BLaER1 (cell line): ENCODE data around the gene L2HGDH.

Experiments used
- H3K27ac ChIP-seq: shearing (Covaris generic); formaldehyde crosslinking; 2 replicates; pipeline ENCODE4 v1.8.1; 2022
- H3K27me3 ChIP-seq: shearing (Covaris generic); formaldehyde crosslinking; 2 replicates; pipeline ENCODE4 v1.8.1; 2022
- H3K36me3 ChIP-seq: shearing (Covaris generic); formaldehyde crosslinking; 2 replicates; pipeline ENCODE4 v1.8.1; 2022
- H3K4me1 ChIP-seq: shearing (Covaris generic); formaldehyde crosslinking; 2 replicates; pipeline ENCODE4 v1.8.1; 2022
- H3K4me2 ChIP-seq: shearing (Covaris generic); formaldehyde crosslinking; 2 replicates; pipeline ENCODE4 v1.8.1; 2022
- H3K4me3 ChIP-seq: shearing (Covaris generic); formaldehyde crosslinking; 2 replicates; pipeline ENCODE4 v1.8.1; 2022
- H3K9ac ChIP-seq: shearing (Covaris generic); formaldehyde crosslinking; 2 replicates; pipeline ENCODE4 v1.8.1; 2022
- H3K9me3 ChIP-seq: shearing (Covaris generic); formaldehyde crosslinking; 2 replicates; pipeline ENCODE4 v1.8.1; 2022
- H4K20me1 ChIP-seq: shearing (Covaris generic); formaldehyde crosslinking; 2 replicates; pipeline ENCODE4 v1.8.1; 2022
- Cebpa-rat ChIP-seq: shearing (Covaris generic); IDR thresholded peaks from 2 replicates; pipeline ENCODE4 v1.8.1; 2022

L2HGDH gene

DNA sequence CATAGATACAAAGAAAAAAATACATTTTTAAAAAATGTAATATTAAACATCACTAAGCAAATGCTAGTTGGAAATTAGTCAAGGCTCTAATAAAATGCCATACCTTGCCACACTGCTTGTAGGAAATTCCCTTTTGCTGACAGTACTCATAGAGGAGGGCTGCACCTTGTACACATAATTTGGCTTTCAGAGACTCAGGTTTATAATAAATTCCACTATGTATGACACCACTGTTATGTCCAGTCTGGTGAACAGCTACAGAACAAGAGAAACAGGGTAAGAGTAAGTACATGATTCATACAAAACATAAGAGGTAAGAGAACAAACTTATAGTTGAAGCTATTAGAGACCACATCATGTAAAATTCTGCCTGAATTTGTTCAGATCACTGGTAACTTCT is 10.1 kb downstream of the L2HGDH start:
- Histone ChIP-seq H3K4me1 (no peaks in the 10 kb centered on the region), H4K20me1 (no peaks in the 10 kb centered on the region), H3K4me3 (no peak overlapping the region), H3K27me3 (no peaks in the 10 kb centered on the region), H3K36me3 (peaks cover 46% of the 10 kb centered on the region), H3K9me3 (no peaks in the 10 kb centered on the region), H3K4me2 (no peak overlapping the region), H3K27ac (no peak overlapping the region), H3K9ac (no peak overlapping the region)
- TF ChIP-seq Cebpa-rat: no peak

DNA sequence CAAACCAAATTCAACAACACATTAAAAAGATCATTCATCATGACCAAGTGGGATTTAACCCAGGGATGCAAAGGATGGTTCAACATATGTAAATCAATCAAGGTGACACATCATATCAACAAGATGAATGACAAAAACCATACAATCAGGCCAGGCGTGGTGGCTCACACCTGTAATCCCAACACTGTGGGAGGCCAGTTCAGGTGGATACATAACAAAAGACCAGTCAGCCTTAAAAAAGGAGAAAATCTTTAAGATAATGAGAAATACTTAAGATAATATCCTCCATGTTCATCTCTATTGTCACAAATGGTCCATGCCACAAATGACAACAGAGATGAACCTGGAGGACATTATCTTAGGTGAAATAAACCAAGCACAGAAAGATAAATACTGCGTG is 12.4 kb downstream of the L2HGDH start:
- Histone ChIP-seq H3K27ac (no peak overlapping the region), H3K27me3 (no peaks in the 10 kb centered on the region), H3K36me3 (peaks cover 46% of the 10 kb centered on the region), H4K20me1 (no peaks in the 10 kb centered on the region), H3K4me2 (no peak overlapping the region), H3K9ac (no peak overlapping the region), H3K4me1 (no peaks in the 10 kb centered on the region), H3K4me3 (no peak overlapping the region), H3K9me3 (no peaks in the 10 kb centered on the region)
- no peak for TF ChIP-seq Cebpa-rat

DNA sequence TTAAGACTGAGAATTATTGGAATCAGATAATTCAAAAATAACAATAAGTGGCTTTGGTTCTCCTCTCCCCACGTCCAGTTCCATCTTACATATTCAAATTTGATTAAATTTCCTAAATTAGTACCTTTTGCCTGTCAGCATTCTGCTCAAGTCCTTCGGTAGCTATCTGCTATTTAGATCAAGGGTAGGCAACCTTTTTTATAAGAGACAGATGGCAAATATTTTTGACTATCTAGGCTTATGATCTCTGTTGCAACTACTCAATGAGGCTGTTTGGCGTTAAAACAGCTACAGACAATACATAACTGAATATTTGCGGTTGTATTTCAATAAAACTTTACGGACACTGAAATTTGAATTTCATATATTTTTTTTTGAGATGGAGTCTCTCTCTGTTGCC is 21.7 kb downstream of the L2HGDH start:
- TF ChIP-seq Cebpa-rat: no peak
- H3K4me3 ChIP-seq: no peak overlapping the region
- H3K4me2 ChIP-seq: no peak overlapping the region

DNA sequence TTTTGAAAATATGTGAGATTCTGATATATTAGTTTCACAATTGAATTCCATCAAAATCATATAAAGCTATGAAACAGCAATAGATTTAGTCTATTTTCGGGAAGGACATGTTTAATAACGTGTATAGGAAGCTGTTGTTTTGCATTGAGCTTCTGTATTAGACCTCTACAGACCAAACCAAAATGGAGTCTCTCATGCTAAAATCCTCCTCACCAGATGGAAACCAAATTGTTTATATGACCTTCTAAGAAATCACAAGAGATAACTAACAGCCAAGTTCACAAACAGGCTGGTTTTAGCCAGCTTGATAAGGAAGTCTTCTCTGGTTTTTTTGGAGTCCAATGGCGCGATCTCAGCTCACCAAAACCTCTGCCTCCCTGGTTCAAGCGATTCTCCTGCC is 23.9 kb downstream of the L2HGDH start:
- H3K4me1 ChIP-seq: no peaks in the 10 kb centered on the region
- no peak for TF ChIP-seq Cebpa-rat
- no peaks in the 10 kb centered on the region for H3K27me3 ChIP-seq
- no peak overlapping the region for H3K4me2 ChIP-seq
- no peaks in the 10 kb centered on the region for H4K20me1 ChIP-seq
- no peak overlapping the region for H3K27ac ChIP-seq
- H3K36me3 ChIP-seq: peaks cover 29% of the 10 kb centered on the region
- H3K9me3 ChIP-seq: peaks cover 17% of the 10 kb centered on the region
- no peak overlapping the region for H3K9ac ChIP-seq
- no peak overlapping the region for H3K4me3 ChIP-seq

More for the DNA sequence above, 21.7 kb downstream of the L2HGDH start:
- no peaks in the 10 kb centered on the region for H3K27me3 ChIP-seq
- peaks cover 17% of the 10 kb centered on the region for H3K9me3 ChIP-seq
- H3K36me3 ChIP-seq: peaks cover 35% of the 10 kb centered on the region
- H3K27ac ChIP-seq: no peak overlapping the region
- H3K9ac ChIP-seq: no peak overlapping the region
- no peaks in the 10 kb centered on the region for H3K4me1 ChIP-seq
- H4K20me1 ChIP-seq: no peaks in the 10 kb centered on the region

DNA sequence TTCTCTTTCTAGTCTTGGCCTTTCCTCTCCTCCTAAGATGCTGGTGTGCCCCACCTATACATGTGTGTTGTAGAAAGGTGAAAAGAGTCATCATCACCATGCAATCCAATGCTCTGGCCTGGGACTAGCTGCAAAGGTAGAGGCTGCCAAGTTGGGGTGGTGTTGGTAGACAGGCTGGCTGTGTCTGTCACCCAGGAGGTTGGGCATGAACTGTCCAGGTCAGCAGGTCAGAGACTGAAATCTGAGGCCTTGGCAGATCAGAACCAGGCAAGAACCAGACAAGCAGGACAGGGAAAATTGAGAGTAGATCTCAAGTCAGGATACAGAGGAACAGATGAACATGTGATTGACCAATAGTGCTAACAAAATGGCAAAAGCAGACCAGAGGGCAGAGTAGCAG is 26.2 kb downstream of the L2HGDH start:
- Histone ChIP-seq H3K27ac (no peak overlapping the region), H3K9ac (no peak overlapping the region), H3K4me3 (no peak overlapping the region), H4K20me1 (no peaks in the 10 kb centered on the region), H3K4me2 (no peak overlapping the region), H3K4me1 (no peaks in the 10 kb centered on the region), H3K36me3 (peaks cover 37% of the 10 kb centered on the region), H3K9me3 (no peaks in the 10 kb centered on the region), H3K27me3 (no peaks in the 10 kb centered on the region)
- TF ChIP-seq Cebpa-rat: no peak

DNA sequence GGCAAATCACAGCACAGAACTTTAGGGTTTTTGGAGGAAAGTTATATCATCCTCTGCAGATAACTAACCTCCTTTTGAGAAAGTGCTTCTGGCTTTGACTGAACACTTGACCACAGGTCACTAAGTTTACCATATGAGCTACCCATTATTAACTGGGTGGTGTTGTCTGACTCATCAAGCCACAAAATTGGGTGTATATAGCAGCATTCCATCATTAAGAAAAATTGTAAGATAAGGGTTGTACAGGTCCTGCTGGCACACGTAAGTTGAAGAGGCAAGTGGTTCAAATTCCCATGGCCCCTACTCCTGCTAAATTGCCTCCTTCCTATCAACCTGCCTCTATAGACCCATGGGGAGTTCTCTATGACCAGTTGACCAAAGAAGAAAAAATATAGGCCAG is 39.5 kb downstream of the L2HGDH start:
- Histone ChIP-seq H3K4me3 (no peak overlapping the region), H3K36me3 (peaks cover 19% of the 10 kb centered on the region), H3K27ac (no peak overlapping the region), H3K4me2 (no peak overlapping the region), H3K9ac (no peak overlapping the region), H3K27me3 (no peaks in the 10 kb centered on the region), H3K9me3 (no peaks in the 10 kb centered on the region), H4K20me1 (no peaks in the 10 kb centered on the region), H3K4me1 (peaks cover 4% of the 10 kb centered on the region; the same call in 1 of the 2 replicates)
- TF ChIP-seq Cebpa-rat: no peak

DNA sequence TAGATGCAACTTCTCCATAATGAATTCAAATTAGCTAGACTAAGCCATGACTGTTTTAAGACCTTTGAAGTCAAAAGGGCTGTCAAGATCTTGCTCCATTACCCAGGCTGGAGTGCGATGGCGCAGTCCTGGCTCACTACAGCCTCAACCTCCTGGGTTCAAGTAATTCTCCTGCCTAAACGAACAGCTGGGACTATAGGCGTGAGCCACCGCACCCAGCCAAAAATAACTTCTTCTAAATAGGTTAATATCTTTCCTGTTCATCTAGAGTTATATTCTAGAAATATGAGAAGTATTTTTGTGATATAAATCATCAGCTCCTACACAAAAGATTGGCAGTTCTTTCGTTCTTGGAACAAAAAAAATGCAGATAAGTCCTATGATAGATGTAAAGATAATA is 41.1 kb downstream of the L2HGDH start:
- Histone ChIP-seq H3K27ac (no peak overlapping the region), H3K9ac (no peak overlapping the region), H3K27me3 (no peaks in the 10 kb centered on the region), H3K4me1 (peaks cover 4% of the 10 kb centered on the region; the same call in 1 of the 2 replicates), H3K36me3 (peaks cover 15% of the 10 kb centered on the region), H4K20me1 (no peaks in the 10 kb centered on the region), H3K4me2 (no peak overlapping the region), H3K4me3 (no peak overlapping the region), H3K9me3 (no peaks in the 10 kb centered on the region)
- no peak for TF ChIP-seq Cebpa-rat

DNA sequence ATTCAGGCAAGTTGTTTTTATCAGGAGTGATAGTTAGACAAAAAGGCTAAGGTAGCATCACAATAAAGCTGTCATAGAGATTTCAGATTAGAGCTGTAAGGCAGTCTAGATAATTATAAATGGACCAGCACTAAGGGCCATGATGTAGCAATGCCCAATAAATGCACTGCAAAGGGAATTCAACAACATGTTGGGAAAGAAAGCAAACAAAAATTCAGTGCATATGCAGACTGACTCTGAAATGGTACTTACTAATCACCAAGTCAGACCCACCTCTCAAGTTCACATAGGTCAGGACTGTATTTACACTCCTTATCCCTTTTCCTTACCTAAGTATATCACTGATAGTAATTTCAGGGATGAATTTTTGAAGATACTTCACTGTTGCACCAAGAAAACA is 47.0 kb downstream of the L2HGDH start:
- TF ChIP-seq Cebpa-rat: no peak
- H3K27ac ChIP-seq: no peak overlapping the region
- no peaks in the 10 kb centered on the region for H3K9me3 ChIP-seq
- no peak overlapping the region for H3K4me3 ChIP-seq
- H3K9ac ChIP-seq: no peak overlapping the region
- H3K27me3 ChIP-seq: no peaks in the 10 kb centered on the region
- no peaks in the 10 kb centered on the region for H4K20me1 ChIP-seq
- H3K4me1 ChIP-seq: no peaks in the 10 kb centered on the region
- H3K36me3 ChIP-seq: peaks cover 8% of the 10 kb centered on the region
- H3K4me2 ChIP-seq: no peak overlapping the region

DNA sequence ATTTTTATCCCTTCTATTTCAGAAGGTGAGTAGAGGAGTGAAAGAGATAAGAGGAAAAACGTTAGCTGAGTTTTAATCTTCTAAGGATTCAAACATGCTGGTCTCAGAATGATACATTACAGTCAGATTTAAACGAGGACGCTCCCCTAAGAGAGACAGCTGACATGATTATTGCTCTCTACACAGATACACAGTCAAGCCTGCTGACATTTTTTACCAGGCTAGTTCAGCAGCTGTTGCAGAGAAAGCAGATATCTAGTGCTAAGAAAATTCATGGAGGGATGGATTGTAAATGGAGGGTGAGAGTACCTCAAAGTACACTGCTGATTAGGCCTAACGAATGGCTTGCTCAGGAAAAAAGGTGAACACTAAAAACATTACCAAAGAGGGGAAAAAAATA is 48.7 kb downstream of the L2HGDH start:
- no peak overlapping the region for H3K4me3 ChIP-seq
- no peak for TF ChIP-seq Cebpa-rat
- H3K27me3 ChIP-seq: no peaks in the 10 kb centered on the region
- H3K27ac ChIP-seq: no peak overlapping the region
- peaks cover 13% of the 10 kb centered on the region for H3K36me3 ChIP-seq
- H3K9me3 ChIP-seq: no peaks in the 10 kb centered on the region
- H3K9ac ChIP-seq: no peak overlapping the region
- no peaks in the 10 kb centered on the region for H3K4me1 ChIP-seq
- H3K4me2 ChIP-seq: no peak overlapping the region
- H4K20me1 ChIP-seq: no peaks in the 10 kb centered on the region

DNA sequence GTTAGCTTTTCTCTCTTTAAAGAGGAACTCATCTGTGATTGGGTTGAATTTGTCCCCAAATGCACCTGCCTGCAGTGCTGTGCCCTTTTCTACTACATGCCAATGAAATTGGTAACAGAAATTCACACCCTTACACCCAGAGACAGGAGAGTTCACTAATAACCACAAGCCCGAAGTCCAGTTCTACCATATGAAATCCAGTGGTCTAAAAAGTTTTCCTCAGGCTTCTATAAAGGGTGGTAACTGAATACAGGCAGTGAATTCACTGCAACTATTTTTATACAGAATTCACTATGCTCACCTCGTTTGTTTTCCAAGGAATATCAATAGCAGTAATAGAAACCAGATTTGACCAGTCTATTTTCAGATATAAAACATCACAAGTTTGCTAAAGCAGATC is 49.2 kb downstream of the L2HGDH start:
- no peak overlapping the region for H3K9ac ChIP-seq
- no peaks in the 10 kb centered on the region for H4K20me1 ChIP-seq
- no peak overlapping the region for H3K4me3 ChIP-seq
- H3K4me2 ChIP-seq: no peak overlapping the region
- peaks cover 12% of the 10 kb centered on the region for H3K36me3 ChIP-seq
- H3K27ac ChIP-seq: no peak overlapping the region
- no peaks in the 10 kb centered on the region for H3K4me1 ChIP-seq
- no peak for TF ChIP-seq Cebpa-rat
- no peaks in the 10 kb centered on the region for H3K27me3 ChIP-seq
- no peaks in the 10 kb centered on the region for H3K9me3 ChIP-seq

DNA sequence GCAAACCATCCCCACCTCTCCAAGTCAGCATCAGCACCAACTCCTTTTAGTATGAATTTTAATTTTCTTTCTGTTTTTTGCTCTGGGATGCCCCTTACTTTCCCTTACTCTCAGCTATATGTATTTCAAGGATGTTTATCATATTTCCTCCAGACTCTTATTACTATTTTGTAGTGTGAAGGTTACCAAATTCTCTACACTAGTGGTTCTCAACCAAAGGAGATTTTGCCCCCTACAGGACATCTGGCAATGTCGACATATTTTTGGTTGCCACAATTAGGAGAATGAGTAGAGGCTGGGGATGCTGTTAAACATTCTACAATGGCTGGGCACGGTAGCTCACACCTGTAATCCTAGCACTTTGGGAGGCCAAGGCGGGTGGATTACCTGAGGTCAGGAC is 51.5 kb downstream of the L2HGDH start:
- Histone ChIP-seq H3K4me3 (no peak overlapping the region), H3K4me2 (no peak overlapping the region), H3K4me1 (no peaks in the 10 kb centered on the region), H3K9ac (no peak overlapping the region), H3K9me3 (no peaks in the 10 kb centered on the region), H3K27me3 (no peaks in the 10 kb centered on the region), H4K20me1 (no peaks in the 10 kb centered on the region), H3K36me3 (peaks cover 9% of the 10 kb centered on the region; the same call in 1 of the 2 replicates), H3K27ac (no peak overlapping the region)
- no peak for TF ChIP-seq Cebpa-rat
